22Rv1 (cell line): ENCODE measurements around the gene TPRX1.

Experiments used
- H3K27ac ChIP-seq: fragments of 450-650 bp; 2 replicates; pipeline ENCODE4 v1.5.1; 2017
- ZFX ChIP-seq: fragments of 450-650 bp; IDR thresholded peaks from 2 replicates; pipeline ENCODE4 v1.6.1; 2017; ENCODE audit warnings: antibody characterized with exemption, borderline replicate concordance
- TF ChIP-seq, protein P1 (sequence below): fragments of 450-650 bp; IDR thresholded peaks from 2 replicates; pipeline ENCODE4 v1.5.1; 2017; ENCODE audit warnings: mild to moderate bottlenecking

TPRX1 gene

GRCh38 chr19:47762615-47763308 is 41.6 kb downstream of the TPRX1 start:
- TF ChIP-seq, protein P1, sequence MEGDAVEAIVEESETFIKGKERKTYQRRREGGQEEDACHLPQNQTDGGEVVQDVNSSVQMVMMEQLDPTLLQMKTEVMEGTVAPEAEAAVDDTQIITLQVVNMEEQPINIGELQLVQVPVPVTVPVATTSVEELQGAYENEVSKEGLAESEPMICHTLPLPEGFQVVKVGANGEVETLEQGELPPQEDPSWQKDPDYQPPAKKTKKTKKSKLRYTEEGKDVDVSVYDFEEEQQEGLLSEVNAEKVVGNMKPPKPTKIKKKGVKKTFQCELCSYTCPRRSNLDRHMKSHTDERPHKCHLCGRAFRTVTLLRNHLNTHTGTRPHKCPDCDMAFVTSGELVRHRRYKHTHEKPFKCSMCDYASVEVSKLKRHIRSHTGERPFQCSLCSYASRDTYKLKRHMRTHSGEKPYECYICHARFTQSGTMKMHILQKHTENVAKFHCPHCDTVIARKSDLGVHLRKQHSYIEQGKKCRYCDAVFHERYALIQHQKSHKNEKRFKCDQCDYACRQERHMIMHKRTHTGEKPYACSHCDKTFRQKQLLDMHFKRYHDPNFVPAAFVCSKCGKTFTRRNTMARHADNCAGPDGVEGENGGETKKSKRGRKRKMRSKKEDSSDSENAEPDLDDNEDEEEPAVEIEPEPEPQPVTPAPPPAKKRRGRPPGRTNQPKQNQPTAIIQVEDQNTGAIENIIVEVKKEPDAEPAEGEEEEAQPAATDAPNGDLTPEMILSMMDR, result no peak
- TF ChIP-seq ZFX, result no peak

DNA sequence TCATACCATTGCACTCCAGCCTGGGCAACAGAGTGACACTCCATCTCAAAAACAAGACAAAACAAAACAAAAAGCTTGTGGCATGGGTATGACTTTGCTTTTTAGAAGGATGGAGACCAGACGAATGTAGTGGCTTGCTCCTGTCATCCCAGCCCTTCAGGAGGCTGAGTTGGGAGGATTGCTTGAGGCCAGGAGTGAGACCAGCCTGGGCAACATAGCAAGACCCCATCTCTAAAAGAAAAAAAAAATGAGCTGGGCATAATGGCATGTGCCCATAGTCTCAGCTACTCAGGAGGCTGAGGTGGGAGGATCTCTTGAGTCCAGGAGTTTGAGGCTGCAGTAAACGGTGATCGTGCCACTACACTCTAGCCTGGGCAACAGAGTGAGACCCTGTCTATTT is 42.2 kb downstream of the TPRX1 start:
- TF ChIP-seq ZFX, result no peak
- TF ChIP-seq, protein P1, result no peak
- H3K27ac ChIP-seq, result no peak overlapping the region

More at GRCh38 chr19:47762615-47763308, 41.6 kb downstream of the TPRX1 start:
- no peak overlapping the region for H3K27ac ChIP-seq

- TF ChIP-seq, protein P1, result no peak
- TF ChIP-seq ZFX, result no peak
- H3K27ac ChIP-seq, result no peak overlapping the region
These were observed 42.8 kb downstream of the TPRX1 start for GRCh38 chr19:47761566-47761965.

GRCh38 chr19:47760632-47760999 is 43.7 kb downstream of the TPRX1 start:
- TF ChIP-seq, protein P1, result no peak
- no peak for TF ChIP-seq ZFX
- no peak overlapping the region for H3K27ac ChIP-seq

GRCh38 chr19:47758443-47758804 is 45.9 kb downstream of the TPRX1 start:
- no peak for TF ChIP-seq ZFX
- TF ChIP-seq, protein P1, result no peak
- no peak overlapping the region for H3K27ac ChIP-seq

GRCh38 chr19:47757617-47758442 is 46.5 kb downstream of the TPRX1 start:
- no peak for TF ChIP-seq ZFX
- TF ChIP-seq, protein P1, result no peak
- H3K27ac ChIP-seq, result no peak overlapping the region

GRCh38 chr19:47756953-47757608 is 47.3 kb downstream of the TPRX1 start:
- TF ChIP-seq ZFX, result no peak
- TF ChIP-seq, protein P1, result no peak
- no peak overlapping the region for H3K27ac ChIP-seq
